ENCODE results near the gene EIF2D. TPM values are rescaled to one million over a fixed set of nuclear protein-coding genes. Genes with fewer than 3 reads are reported as not detected.

EIF2D gene
- total RNA-seq, 2 experiments from 2014 or later = 84.6 to 87.5 TPM

GRCh38 chr1:206556750-206557635 lies 55.3 kb downstream of the EIF2D start:
- Mint-ChIP-seq H3K36me3 (peaks cover 46% of the 10 kb centered on the region), H3K27ac (peak overlapping the region; percentile 99)
- intact Hi-C loops (cut with micrococcal nuclease) = loop anchor here (1.0 to 10.0 kb wide), 5 partner anchors 10 to 1268 kb away; partner anchors contain the start of gene EIF2D

GRCh38 chr1:206556047-206556749 lies 56.1 kb downstream of the EIF2D start:
- Mint-ChIP-seq H3K9me3 (no peaks in the 10 kb centered on the region), H3K27ac (peak overlapping the region; percentile 99), H3K36me3 (peaks cover 39% of the 10 kb centered on the region), H3K4me3 (peak overlapping the region; percentile 97), H3K4me1 (ENCODE audit: low read depth) (peaks cover 65% of the 10 kb centered on the region), H3K27me3 (no peaks in the 10 kb centered on the region)
- ChIA-PET CTCF (interaction anchor here (0.7 to 20.9 kb wide), 15 partner anchors 8 to 108 kb away, joined by 3 to 588 read pairs (median 6); partner anchors contain the start of genes DYRK3, EIF2D, IKBKE and RASSF5), POLR2A (interaction anchor here (0.7 to 16.3 kb wide), 8 partner anchors 10 to 247 kb away, joined by 3 to 546 read pairs (median 6); partner anchors contain the start of genes DYRK3 and EIF2D)
- intact Hi-C loops (cut with micrococcal nuclease) = loop anchor here (1.0 to 10.0 kb wide), 5 partner anchors 9 to 1269 kb away; partner anchors contain the start of gene EIF2D
- peak; percentile 73 for DNase-seq

More at GRCh38 chr1:206556750-206557635, 55.3 kb downstream of the EIF2D start:
- Mint-ChIP-seq H3K4me1 (ENCODE audit: low read depth) (peaks cover 66% of the 10 kb centered on the region), H3K9me3 (no peaks in the 10 kb centered on the region), H3K4me3 (peak overlapping the region; percentile 97), H3K27me3 (no peaks in the 10 kb centered on the region)
- POLR2A ChIA-PET = interaction anchor here (0.7 to 16.3 kb wide), 7 partner anchors 9 to 247 kb away, joined by 3 to 546 read pairs (median 6); partner anchors contain the start of gene EIF2D
- peak; percentile 94 for DNase-seq
- CTCF ChIA-PET = interaction anchor here (0.7 to 20.9 kb wide), 8 partner anchors 9 to 86 kb away, joined by 3 to 588 read pairs (median 8); partner anchors contain the start of genes EIF2D and IKBKE

DNA sequence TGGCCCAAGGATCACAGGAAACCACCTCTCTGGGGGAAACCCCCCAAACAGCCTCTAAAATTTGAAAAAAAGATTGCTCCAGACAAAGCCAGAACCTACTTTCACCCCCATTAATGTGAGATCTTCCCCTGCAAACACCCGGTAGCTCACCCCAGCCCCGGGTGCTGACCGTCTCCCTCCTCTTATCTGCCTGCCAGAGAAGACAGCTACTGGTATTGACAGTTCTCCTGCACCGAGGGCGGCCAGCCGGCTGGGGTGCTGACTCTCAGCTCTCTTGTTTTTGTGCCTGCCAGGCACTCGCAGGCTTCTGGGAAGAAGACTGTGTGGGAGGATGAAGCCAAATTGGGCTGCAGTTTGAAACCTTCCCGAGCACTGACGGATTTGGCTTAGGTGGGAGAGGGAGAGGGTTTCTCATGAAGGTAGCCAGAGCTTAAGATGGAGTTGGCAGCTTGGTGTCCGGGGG lies 56.8 kb downstream of the EIF2D start:
- Mint-ChIP-seq H3K27ac (peak overlapping the region; percentile 99), H3K4me3 (peak overlapping the region; percentile 97), H3K27me3 (no peaks in the 10 kb centered on the region), H3K9me3 (no peaks in the 10 kb centered on the region), H3K36me3 (peaks cover 32% of the 10 kb centered on the region), H3K4me1 (ENCODE audit: low read depth) (peaks cover 61% of the 10 kb centered on the region)
- POLR2A ChIA-PET = interaction anchor here (0.9 to 16.3 kb wide), 7 partner anchors 10 to 80 kb away, joined by 4 to 546 read pairs (median 6); partner anchors contain the start of gene DYRK3
- CTCF ChIA-PET = interaction anchor here (1.1 to 20.9 kb wide), 11 partner anchors 8 to 85 kb away, joined by 3 to 588 read pairs (median 6); partner anchors contain the start of genes DYRK3, EIF2D, IKBKE and RASSF5
- intact Hi-C loops (cut with micrococcal nuclease) = loop anchor here (10.0 kb wide), 1 partner anchor 1269 kb away; no protein-coding TSS in a partner anchor
- peak; percentile 78 for DNase-seq

DNA sequence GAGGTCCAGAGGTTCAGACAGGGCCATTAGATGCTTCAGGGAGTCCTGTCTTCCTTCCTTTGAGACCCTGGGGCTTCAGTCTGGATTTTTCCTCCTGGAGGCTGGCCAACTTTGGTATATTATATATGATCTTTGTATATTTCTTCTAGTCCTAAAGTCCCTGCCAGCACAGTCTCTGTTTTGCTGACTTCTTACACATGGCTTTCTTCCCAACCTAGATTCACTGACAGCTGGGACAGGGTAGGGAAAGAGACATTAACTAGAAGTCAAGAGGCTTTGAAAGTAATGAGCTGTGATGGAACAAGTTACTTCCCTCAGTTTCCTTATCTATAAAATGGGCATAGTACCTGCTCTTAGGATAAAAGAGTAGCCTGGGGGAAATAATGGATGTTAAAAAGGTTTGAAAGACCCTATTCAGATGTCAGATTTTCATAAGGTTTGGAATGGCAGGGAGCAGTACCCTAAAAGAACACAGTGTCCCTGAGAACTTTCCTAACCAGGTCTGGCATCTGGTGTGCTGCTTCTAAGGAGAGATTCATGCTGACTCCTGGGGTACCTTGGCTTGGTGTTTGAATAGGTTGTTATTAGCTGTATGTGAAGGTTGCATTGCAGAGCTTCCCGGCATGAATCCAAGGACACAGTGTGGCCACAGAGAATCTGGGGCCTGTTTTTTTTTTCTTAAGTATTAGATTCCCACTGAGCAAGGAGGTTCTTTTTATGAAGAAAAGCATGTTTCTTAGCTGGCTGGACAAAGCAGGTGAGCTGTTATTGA lies 57.4 kb downstream of the EIF2D start:
- H3K27ac Mint-ChIP-seq = peak overlapping the region; percentile 99
- DNase-seq = no peak
- H3K4me3 Mint-ChIP-seq = peak overlapping the region; percentile 97
- POLR2A ChIA-PET = interaction anchor here (0.9 to 16.3 kb wide), 8 partner anchors 10 to 80 kb away, joined by 4 to 546 read pairs (median 6); partner anchors contain the start of gene DYRK3
- intact Hi-C loops (cut with micrococcal nuclease) = loop anchor here (10.0 kb wide), 1 partner anchor 1270 kb away; no protein-coding TSS in a partner anchor
- no peaks in the 10 kb centered on the region for H3K27me3 Mint-ChIP-seq
- H3K4me1 Mint-ChIP-seq (ENCODE audit: low read depth) = peaks cover 55% of the 10 kb centered on the region
- H3K9me3 Mint-ChIP-seq = no peaks in the 10 kb centered on the region
- peaks cover 26% of the 10 kb centered on the region for H3K36me3 Mint-ChIP-seq
- CTCF ChIA-PET = interaction anchor here (1.0 to 20.9 kb wide), 12 partner anchors 9 to 84 kb away, joined by 3 to 588 read pairs (median 6); partner anchors contain the start of genes DYRK3, EIF2D, IKBKE and RASSF5

GRCh38 chr1:206554211-206554610 lies 58.1 kb downstream of the EIF2D start:
- no peaks in the 10 kb centered on the region for H3K9me3 Mint-ChIP-seq

DNA sequence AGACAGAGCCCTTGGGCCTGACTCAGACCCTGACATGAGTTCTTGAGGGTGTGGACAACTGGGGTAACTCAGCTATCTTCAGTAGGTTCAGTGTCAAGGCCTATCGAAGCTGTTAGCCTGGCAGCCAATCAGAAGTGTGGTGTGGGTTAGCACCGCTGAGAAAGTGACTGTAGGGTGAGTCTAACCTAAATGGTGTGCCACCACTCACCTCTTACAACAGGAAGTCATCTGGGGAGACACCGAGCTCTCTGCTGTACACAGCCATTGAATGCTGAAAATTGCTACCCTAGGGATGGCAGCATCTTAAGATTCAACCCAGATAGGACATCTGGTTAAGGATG lies 60.3 kb downstream of the EIF2D start:
- H3K4me1 Mint-ChIP-seq (ENCODE audit: low read depth) = peaks cover 53% of the 10 kb centered on the region
- H3K4me3 Mint-ChIP-seq = peak overlapping the region; percentile 70
- peak overlapping the region; percentile 91 for H3K27ac Mint-ChIP-seq
- POLR2A ChIA-PET = interaction anchor here (0.6 to 2.9 kb wide), 14 partner anchors 8 to 81 kb away, joined by 3 to 30 read pairs (median 4); partner anchors contain the start of genes EIF2D and IKBKE
- no peaks in the 10 kb centered on the region for H3K27me3 Mint-ChIP-seq
- H3K9me3 Mint-ChIP-seq = no peaks in the 10 kb centered on the region
- intact Hi-C loops (cut with micrococcal nuclease) = loop anchor here (1.0 to 10.0 kb wide), 4 partner anchors 11 to 1273 kb away; no protein-coding TSS in a partner anchor
- peak; percentile 92 for DNase-seq
- H3K36me3 Mint-ChIP-seq = peaks cover under 1% of the 10 kb centered on the region
- CTCF ChIA-PET = interaction anchor here (0.6 to 20.9 kb wide), 16 partner anchors 12 to 459 kb away, joined by 3 to 588 read pairs (median 4); partner anchors contain the start of genes EIF2D and IKBKE

More at GRCh38 chr1:206554211-206554610, 58.1 kb downstream of the EIF2D start:
- DNase-seq = no peak
- Mint-ChIP-seq H3K27me3 (no peaks in the 10 kb centered on the region), H3K4me3 (no peak overlapping the region), H3K36me3 (peaks cover 19% of the 10 kb centered on the region), H3K27ac (peak overlapping the region; percentile 99), H3K4me1 (ENCODE audit: low read depth) (peaks cover 53% of the 10 kb centered on the region)
- CTCF ChIA-PET = interaction anchor here (0.8 to 20.9 kb wide), 6 partner anchors 9 to 83 kb away, joined by 3 to 588 read pairs (median 18); partner anchors contain the start of gene IKBKE
- POLR2A ChIA-PET = interaction anchor here (0.9 to 16.3 kb wide), 4 partner anchors 12 to 55 kb away, joined by 4 to 546 read pairs (median 31); no protein-coding TSS in a partner anchor
- intact Hi-C loops (cut with micrococcal nuclease) = loop anchor here (10.0 kb wide), 1 partner anchor 1271 kb away; no protein-coding TSS in a partner anchor

DNA sequence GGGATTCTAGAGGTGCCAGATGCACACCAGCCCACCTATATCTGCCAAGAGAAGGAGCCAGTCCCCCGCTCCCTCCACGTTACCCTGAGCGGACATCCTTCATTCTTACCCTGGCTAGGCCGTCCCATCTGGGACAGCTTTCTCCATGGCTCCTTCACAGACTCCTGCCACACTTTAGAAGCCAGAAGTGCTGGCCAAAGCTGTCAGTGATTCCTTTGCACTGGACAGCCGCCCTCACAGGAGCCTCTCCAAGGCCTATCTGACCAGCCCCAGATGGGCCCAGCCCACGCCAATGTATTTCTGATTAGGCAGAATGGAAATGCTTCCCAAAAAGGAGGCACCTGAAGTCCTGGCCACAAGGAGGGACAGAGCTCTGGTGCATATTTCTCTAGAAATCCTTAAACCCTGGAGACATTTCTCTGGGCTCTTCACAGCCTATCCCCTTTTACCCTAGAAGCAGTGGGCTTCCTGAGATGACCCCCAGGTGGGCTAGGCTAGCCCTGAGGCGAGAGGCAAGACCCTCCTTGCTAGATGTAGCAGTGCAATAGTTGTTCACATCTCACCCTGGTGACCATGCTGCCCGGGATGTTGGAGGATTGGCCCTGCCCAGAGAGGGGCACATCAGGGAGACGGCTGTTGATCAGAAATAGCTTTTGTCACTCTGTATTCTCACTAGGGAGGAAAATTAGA lies 60.8 kb downstream of the EIF2D start:
- H3K27ac Mint-ChIP-seq = peak overlapping the region; percentile 91
- no peak for DNase-seq
- peaks cover 52% of the 10 kb centered on the region for H3K4me1 Mint-ChIP-seq (ENCODE audit: low read depth)
- ChIA-PET CTCF (interaction anchor here (0.7 to 20.9 kb wide), 17 partner anchors 12 to 113 kb away, joined by 3 to 588 read pairs (median 5); partner anchors contain the start of genes EIF2D and IKBKE), POLR2A (interaction anchor here (0.6 to 2.9 kb wide), 13 partner anchors 9 to 80 kb away, joined by 3 to 30 read pairs (median 4); partner anchors contain the start of genes EIF2D and IKBKE)
- no peak overlapping the region for H3K4me3 Mint-ChIP-seq
- no peaks in the 10 kb centered on the region for H3K27me3 Mint-ChIP-seq
- no peaks in the 10 kb centered on the region for H3K36me3 Mint-ChIP-seq
- H3K9me3 Mint-ChIP-seq = no peaks in the 10 kb centered on the region
- intact Hi-C loops (cut with micrococcal nuclease) = loop anchor here (10.0 kb wide), 1 partner anchor 1273 kb away; no protein-coding TSS in a partner anchor

DNA sequence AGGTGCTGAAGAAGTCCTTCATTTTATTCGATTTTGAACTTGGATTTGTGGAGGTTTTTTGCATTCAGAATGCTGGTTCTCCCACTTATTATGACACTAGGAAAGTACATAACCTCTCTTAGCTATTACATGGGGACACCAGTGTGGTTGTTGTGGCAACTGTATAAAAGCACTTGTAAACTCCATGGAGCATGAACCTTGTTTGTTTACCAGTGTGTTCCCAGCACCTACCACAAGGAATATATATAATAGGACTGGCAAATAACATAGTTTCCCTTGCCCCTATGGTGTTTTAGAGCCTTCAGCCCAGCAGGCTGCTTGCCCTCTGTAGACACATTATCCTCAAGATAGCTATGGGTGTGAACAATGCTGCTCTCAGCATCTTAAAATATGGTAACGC lies 61.8 kb downstream of the EIF2D start:
- ChIA-PET POLR2A (interaction anchor here (1.6 to 2.9 kb wide), 5 partner anchors 14 to 39 kb away, joined by 4 to 30 read pairs (median 13); no protein-coding TSS in a partner anchor), CTCF (interaction anchor here (0.9 to 20.9 kb wide), 4 partner anchors 30 to 114 kb away, joined by 3 to 588 read pairs (median 9); partner anchors contain the start of gene EIF2D)
- Mint-ChIP-seq H3K4me3 (no peak overlapping the region), H3K4me1 (ENCODE audit: low read depth) (peaks cover 48% of the 10 kb centered on the region), H3K27me3 (no peaks in the 10 kb centered on the region), H3K27ac (no peak overlapping the region), H3K36me3 (no peaks in the 10 kb centered on the region), H3K9me3 (no peaks in the 10 kb centered on the region)
- intact Hi-C loops (cut with micrococcal nuclease) = loop anchor here (10.0 kb wide), 1 partner anchor 1274 kb away; no protein-coding TSS in a partner anchor
- DNase-seq = no peak

DNA sequence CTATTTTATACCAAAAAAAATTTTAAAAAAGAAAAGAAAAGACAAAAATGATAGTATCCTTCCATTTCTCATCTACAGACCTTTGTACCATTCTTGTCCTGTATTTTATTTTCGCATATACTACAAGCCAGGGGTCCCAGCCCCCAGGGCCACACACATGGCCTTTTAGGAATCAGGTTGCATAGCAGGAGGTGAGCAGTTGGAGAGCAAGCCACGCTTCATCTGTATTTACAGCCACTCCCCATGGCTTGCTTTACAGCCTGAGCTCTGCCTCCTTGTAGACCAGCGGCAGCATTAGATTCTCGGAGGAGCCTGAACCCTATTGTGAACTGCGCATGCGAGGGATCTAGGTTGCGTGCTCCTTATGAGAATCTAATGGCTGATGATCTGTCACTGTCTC lies 65.2 kb downstream of the EIF2D start:
- Mint-ChIP-seq H3K4me3 (no peak overlapping the region), H3K4me1 (ENCODE audit: low read depth) (peaks cover 26% of the 10 kb centered on the region), H3K9me3 (no peaks in the 10 kb centered on the region), H3K36me3 (no peaks in the 10 kb centered on the region), H3K27me3 (no peaks in the 10 kb centered on the region), H3K27ac (no peak overlapping the region)
- POLR2A ChIA-PET = no interaction called here
- intact Hi-C loops (cut with micrococcal nuclease) = loop anchor here (1.0 kb wide), 1 partner anchor 9 kb away; no protein-coding TSS in a partner anchor
- no peak for DNase-seq
- CTCF ChIA-PET = interaction anchor here (3.0 to 7.4 kb wide), 4 partner anchors 10 to 63 kb away, joined by 36 to 350 read pairs (median 76); partner anchors contain the start of gene EIF2D

Data from activated CD4-positive, alpha-beta memory T cell treated with anti-CD3 and anti-CD28 coated beads for 36 hours (primary cell).